ENCODE results near the gene DCAF11. TPM values are rescaled to one million over a fixed set of nuclear protein-coding genes. Genes with fewer than 3 reads are reported as not detected.

The DCAF11 gene
- total and polyA plus RNA-seq, 2 of the 13 experiments (the other 11 are each of a cell fraction or from before 2014, with no cell fraction given): 150 to 257 TPM

DNA sequence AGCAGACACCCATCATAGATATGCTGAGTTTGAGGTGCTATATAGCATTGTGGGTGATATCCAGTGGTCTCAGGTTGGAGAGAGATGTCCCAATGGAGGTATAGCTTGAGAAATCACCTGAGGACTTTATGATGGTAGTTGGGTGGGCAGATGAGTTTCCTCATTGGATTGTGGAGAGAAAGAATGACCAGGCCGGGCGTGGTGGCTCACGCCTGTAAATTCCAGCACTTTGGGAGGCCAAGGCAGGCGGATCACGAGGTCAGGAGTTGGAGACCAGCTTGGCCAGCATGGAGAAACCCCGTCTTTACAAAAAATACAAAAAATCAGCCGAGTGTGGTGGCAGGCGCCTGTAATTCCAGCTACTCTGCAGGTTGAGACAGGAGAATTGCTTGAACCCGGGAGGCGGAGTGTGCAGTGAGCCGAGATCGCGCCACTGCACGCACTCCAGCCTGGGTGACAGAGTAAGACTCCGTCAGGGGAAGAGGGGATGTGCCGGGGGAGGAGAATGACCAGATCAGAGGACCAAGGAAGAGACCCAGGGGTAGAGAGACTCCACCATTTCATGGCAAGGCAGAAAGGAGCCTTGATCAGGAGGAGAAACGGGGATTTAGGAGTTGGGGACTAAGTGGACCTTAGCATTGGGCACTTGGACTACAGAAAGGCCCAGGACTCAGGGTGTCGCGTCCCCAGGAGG, 21.2 kb upstream of the DCAF11 start (continued):
- no peak; the same call in 1 of the 2 replicates for TF ChIP-seq JUN (CRISPR knock-in tag; IDR thresholded peaks at IDR 0.05)
- no peak for TF ChIP-seq ZNF574 (CRISPR knock-in tag; IDR thresholded peaks at IDR 0.05)
- TF ChIP-seq NFYC (CRISPR knock-in tag; IDR thresholded peaks at IDR 0.05): no peak
- TF ChIP-seq CHD4 (IDR thresholded peaks at IDR 0.05; ENCODE audit: borderline replicate concordance, low read length): peak; percentile 71; the same call in 1 of the 2 replicates
- TF ChIP-seq, protein P1, sequence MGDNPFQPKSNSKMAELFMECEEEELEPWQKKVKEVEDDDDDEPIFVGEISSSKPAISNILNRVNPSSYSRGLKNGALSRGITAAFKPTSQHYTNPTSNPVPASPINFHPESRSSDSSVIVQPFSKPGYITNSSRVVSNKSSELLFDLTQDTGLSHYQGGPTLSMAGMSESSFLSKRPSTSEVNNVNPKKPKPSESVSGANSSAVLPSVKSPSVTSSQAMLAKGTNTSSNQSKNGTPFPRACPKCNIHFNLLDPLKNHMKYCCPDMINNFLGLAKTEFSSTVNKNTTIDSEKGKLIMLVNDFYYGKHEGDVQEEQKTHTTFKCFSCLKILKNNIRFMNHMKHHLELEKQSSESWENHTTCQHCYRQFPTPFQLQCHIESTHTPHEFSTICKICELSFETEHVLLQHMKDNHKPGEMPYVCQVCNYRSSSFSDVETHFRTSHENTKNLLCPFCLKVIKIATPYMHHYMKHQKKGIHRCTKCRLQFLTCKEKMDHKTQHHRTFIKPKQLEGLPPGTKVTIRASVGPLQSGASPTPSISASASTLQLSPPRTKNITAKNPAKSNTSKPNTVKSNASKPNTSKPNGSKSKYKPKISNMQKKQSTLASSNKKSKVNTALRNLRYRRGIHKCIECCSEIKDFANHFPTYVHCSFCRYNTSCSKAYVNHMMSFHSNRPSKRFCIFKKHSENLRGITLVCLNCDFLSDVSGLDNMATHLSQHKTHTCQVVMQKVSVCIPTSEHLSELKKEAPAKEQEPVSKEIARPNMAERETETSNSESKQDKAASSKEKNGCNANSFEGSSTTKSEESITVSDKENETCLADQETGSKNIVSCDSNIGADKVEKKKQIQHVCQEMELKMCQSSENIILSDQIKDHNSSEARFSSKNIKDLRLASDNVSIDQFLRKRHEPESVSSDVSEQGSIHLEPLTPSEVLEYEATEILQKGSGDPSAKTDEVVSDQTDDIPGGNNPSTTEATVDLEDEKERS (CRISPR knock-in tag; IDR thresholded peaks at IDR 0.05): no peak
- TF ChIP-seq ZBTB1 (CRISPR knock-in tag; IDR thresholded peaks at IDR 0.05; ENCODE audit: borderline replicate concordance): no peak
- no peak for TF ChIP-seq ZNF468 (CRISPR knock-in tag; IDR thresholded peaks at IDR 0.05)
- peak; percentile 19; the same call in 1 of the 2 replicates for TF ChIP-seq ZNF800 (CRISPR knock-in tag; IDR thresholded peaks at IDR 0.05)
- 0 out of 2 replicates have a peak, but pooled peaks have one; percentile 40 for TF ChIP-seq ZFYVE20 (CRISPR knock-in tag; IDR thresholded peaks at IDR 0.05; ENCODE audit: borderline replicate concordance, low read depth)
- no peak for TF ChIP-seq ZNF329 (CRISPR knock-in tag; IDR thresholded peaks at IDR 0.05; ENCODE audit: low read depth)
- no peak for TF ChIP-seq CBX2 (IDR thresholded peaks at IDR 0.05; ENCODE audit: low read depth, low read length)
- no peak; the same call in 1 of the 2 replicates for TF ChIP-seq CBX2 (CRISPR knock-in tag; IDR thresholded peaks at IDR 0.05; ENCODE audit: low read depth)
- TF ChIP-seq ZBTB33 (CRISPR knock-in tag; IDR thresholded peaks at IDR 0.05): peak; percentile 72; the same call in 1 of the 2 replicates
- no peak; the same call in 1 of the 2 replicates for TF ChIP-seq HIC2 (CRISPR knock-in tag; IDR thresholded peaks at IDR 0.05; ENCODE audit: low read depth)
- TF ChIP-seq, protein P2, sequence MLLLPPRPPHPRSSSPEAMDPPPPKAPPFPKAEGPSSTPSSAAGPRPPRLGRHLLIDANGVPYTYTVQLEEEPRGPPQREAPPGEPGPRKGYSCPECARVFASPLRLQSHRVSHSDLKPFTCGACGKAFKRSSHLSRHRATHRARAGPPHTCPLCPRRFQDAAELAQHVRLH (CRISPR knock-in tag; IDR thresholded peaks at IDR 0.05; ENCODE audit: borderline replicate concordance, low read depth): 0 out of 2 replicates have a peak, but pooled peaks have one; percentile 0
- 0 out of 2 replicates have a peak, but pooled peaks have one; percentile 16 for TF ChIP-seq RFXAP (CRISPR knock-in tag; IDR thresholded peaks at IDR 0.05; ENCODE audit: borderline replicate concordance)
